Measurements from ENCODE around the gene BPIFB6.

The BPIFB6 gene

DNA sequence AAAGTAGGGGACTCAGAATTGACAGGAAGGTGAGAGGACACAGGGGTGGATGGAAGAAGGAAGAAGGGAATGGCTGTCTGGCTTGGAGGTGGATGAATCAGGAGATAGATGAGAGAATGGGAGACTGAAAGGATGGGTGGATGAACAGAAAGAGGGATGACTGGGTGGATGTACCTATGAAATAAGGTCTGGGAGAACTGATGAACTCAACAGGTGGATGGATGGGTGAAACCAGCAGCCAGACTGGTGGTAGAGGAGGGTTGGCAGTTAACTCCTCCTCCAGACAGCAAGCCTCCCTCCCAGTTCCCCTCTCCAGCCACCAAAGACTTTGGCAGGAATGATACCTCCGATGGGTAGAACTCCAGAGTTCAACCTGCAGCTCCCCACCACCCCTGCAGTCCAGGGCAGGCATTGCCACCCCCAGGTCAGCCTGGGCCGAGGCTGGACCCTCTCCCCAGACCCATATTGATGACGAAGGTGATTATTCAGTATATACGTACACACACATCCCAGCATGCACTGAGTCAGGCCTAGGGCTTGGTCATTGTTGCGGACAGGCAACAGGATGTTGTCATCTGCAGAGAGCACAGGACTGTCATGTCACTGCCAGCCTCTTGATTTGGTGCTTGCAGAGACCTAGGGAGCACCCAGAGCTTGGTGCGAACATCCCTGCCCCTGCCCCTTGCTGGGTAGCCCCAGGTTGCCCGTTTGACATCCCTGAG, 29.2 kb upstream of the BPIFB6 start:
- H3K36me3 ChIP-seq (ENCODE audit: control insufficient read depth in 1 of 2, insufficient read depth in 2 of 2, low read length in 2 of 2): no peaks in the 10 kb centered on the region
- H3K27ac ChIP-seq (ENCODE audit: low read depth, low read length): no peak overlapping the region
- no peaks in the 10 kb centered on the region for H3K9me3 ChIP-seq (ENCODE audit: control insufficient read depth in 1 of 2, low read length in 2 of 2)

GRCh38 chr20:33004141-33004751, 27.2 kb upstream of the BPIFB6 start, which contains the start of gene SUN5:
TSS of gene SUN5 (minus strand) at chr20:33004433. CDS start at chr20:33004340, 93 bp downstream.
- no peaks in the 10 kb centered on the region for H3K4me1 ChIP-seq (ENCODE audit: control insufficient read depth in 1 of 2, insufficient read depth in 2 of 2, low read length in 2 of 2)
- H3K4me3 ChIP-seq (ENCODE audit: low read depth in 1 of 2, low read length in 2 of 2): no peak within 1 kb of the TSS
- H3K9me3 ChIP-seq (ENCODE audit: control insufficient read depth in 1 of 2, low read length in 2 of 2): no peaks in the 10 kb centered on the region
- H3K27ac ChIP-seq (ENCODE audit: low read depth, low read length): no peak within 1 kb of the TSS
- no peaks in the 10 kb centered on the region for H3K36me3 ChIP-seq (ENCODE audit: control insufficient read depth in 1 of 2, insufficient read depth in 2 of 2, low read length in 2 of 2)
- no peak within 1 kb of the TSS for H3K9ac ChIP-seq (ENCODE audit: low read depth in 1 of 2, low read length in 2 of 2)
- H3K27me3 ChIP-seq (ENCODE audit: control insufficient read depth in 1 of 2, insufficient read depth in 2 of 2, low read length in 2 of 2): no peaks in the 10 kb centered on the region

More for the DNA sequence above, 29.2 kb upstream of the BPIFB6 start:
- H3K9ac ChIP-seq (ENCODE audit: low read depth in 1 of 2, low read length in 2 of 2): no peak overlapping the region
- H3K4me1 ChIP-seq (ENCODE audit: control insufficient read depth in 1 of 2, insufficient read depth in 2 of 2, low read length in 2 of 2): no peaks in the 10 kb centered on the region
- H3K27me3 ChIP-seq (ENCODE audit: control insufficient read depth in 1 of 2, insufficient read depth in 2 of 2, low read length in 2 of 2): no peaks in the 10 kb centered on the region
- H3K4me3 ChIP-seq (ENCODE audit: low read depth in 1 of 2, low read length in 2 of 2): no peak overlapping the region

DNA sequence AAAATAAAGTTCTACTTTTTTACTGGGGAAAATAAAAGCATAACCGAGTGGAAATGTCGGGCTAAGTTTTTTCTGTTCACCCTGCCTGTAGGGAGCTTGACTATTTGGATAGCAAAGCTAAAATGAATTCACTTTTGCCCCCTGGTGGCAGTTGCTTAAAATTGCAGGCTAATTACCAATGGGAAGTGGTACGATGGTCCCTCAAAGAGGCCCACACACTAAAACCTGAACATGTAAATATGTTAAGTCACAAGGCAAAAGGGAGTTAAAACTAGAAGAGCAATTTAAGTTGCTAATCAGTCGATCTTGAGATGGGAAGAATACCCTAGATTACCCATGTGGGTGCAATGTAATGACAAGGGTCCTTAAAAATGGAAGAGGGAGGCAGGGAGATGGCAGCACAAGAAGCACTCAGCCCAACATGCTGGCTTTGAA, 26.3 kb upstream of the BPIFB6 start:
- Histone ChIP-seq H3K27me3 (ENCODE audit: control insufficient read depth in 1 of 2, insufficient read depth in 2 of 2, low read length in 2 of 2) (no peaks in the 10 kb centered on the region), H3K4me1 (ENCODE audit: control insufficient read depth in 1 of 2, insufficient read depth in 2 of 2, low read length in 2 of 2) (no peaks in the 10 kb centered on the region), H3K9ac (ENCODE audit: low read depth in 1 of 2, low read length in 2 of 2) (no peak overlapping the region), H3K9me3 (ENCODE audit: control insufficient read depth in 1 of 2, low read length in 2 of 2) (no peaks in the 10 kb centered on the region), H3K4me3 (ENCODE audit: low read depth in 1 of 2, low read length in 2 of 2) (no peak overlapping the region), H3K27ac (ENCODE audit: low read depth, low read length) (no peak overlapping the region), H3K36me3 (ENCODE audit: control insufficient read depth in 1 of 2, insufficient read depth in 2 of 2, low read length in 2 of 2) (no peaks in the 10 kb centered on the region)

DNA sequence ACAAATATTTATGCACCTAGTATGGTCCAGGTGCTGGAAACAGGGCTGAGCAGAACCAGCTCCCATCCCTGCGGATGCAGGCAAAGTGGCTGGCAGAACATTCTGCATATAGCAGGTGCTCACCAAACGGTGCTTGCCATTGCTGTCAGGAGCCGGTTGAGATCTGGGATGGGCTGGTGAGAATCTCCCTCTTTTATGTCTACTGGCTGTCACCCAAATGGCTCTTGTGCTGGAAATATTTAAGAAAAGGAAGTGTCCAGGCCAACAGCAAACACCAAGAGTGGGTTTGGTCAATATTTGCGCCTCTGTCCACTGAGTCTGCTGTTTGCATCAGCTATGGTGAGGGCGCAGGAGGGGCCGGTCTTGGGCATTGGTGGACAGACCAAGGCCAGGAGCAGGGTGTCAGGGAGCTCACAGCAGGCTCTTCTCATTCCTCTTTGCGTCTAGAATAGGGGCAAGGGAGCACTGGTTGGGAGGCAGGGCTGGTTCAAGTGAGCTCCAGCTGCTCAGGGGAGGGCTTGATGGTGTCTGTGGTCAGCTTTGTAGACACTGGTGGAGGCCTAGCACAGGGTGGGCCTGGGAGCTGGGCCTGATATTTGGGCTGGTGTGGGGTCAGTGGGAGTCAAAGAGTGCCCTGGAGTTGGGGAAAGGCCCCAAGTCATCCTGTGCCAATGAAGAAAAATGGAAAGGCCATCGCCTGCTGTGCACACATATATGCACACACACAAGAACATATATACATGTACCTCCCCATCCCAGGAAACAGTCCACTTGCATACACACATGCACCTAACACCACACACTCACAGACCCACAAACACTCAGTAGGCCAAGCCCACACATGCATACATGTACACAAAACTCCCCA, 25.3 kb upstream of the BPIFB6 start:
- Histone ChIP-seq H3K9ac (ENCODE audit: low read depth in 1 of 2, low read length in 2 of 2) (no peak overlapping the region), H3K27ac (ENCODE audit: low read depth, low read length) (no peak overlapping the region), H3K36me3 (ENCODE audit: control insufficient read depth in 1 of 2, insufficient read depth in 2 of 2, low read length in 2 of 2) (no peaks in the 10 kb centered on the region), H3K9me3 (ENCODE audit: control insufficient read depth in 1 of 2, low read length in 2 of 2) (no peaks in the 10 kb centered on the region), H3K4me3 (ENCODE audit: low read depth in 1 of 2, low read length in 2 of 2) (no peak overlapping the region), H3K27me3 (ENCODE audit: control insufficient read depth in 1 of 2, insufficient read depth in 2 of 2, low read length in 2 of 2) (no peaks in the 10 kb centered on the region), H3K4me1 (ENCODE audit: control insufficient read depth in 1 of 2, insufficient read depth in 2 of 2, low read length in 2 of 2) (no peaks in the 10 kb centered on the region)

DNA sequence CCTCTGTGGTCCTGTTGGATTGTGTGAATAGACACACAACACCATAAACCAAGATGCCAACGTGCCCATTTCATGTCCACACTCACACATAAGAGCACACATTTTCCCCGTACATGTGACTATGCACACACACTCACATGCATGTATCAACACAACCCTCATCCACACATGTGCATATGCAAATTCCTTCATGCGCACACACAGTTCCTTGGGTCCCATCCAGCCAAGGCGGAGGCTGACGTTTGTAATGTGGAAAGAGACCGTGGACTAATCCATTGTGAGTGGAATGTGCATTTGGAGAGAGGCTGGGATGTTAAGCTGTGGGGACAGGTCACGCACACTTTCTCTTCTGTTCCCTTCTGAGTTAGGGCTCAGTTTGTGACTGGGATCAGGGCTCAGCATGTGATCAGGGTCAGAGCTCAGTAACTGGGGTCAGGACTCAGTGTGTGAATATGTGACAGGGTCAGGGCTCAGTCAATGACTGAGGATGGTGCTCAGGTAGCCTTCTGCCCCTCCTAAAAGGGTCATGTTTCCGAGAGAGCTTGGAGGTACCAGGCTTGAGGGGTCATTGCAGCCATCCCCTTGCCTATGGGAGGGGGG, 24.6 kb upstream of the BPIFB6 start:
- Histone ChIP-seq H3K9me3 (ENCODE audit: control insufficient read depth in 1 of 2, low read length in 2 of 2) (no peaks in the 10 kb centered on the region), H3K27ac (ENCODE audit: low read depth, low read length) (no peak overlapping the region), H3K9ac (ENCODE audit: low read depth in 1 of 2, low read length in 2 of 2) (no peak overlapping the region), H3K4me1 (ENCODE audit: control insufficient read depth in 1 of 2, insufficient read depth in 2 of 2, low read length in 2 of 2) (no peaks in the 10 kb centered on the region), H3K27me3 (ENCODE audit: control insufficient read depth in 1 of 2, insufficient read depth in 2 of 2, low read length in 2 of 2) (no peaks in the 10 kb centered on the region), H3K4me3 (ENCODE audit: low read depth in 1 of 2, low read length in 2 of 2) (no peak overlapping the region), H3K36me3 (ENCODE audit: control insufficient read depth in 1 of 2, insufficient read depth in 2 of 2, low read length in 2 of 2) (no peaks in the 10 kb centered on the region)

DNA sequence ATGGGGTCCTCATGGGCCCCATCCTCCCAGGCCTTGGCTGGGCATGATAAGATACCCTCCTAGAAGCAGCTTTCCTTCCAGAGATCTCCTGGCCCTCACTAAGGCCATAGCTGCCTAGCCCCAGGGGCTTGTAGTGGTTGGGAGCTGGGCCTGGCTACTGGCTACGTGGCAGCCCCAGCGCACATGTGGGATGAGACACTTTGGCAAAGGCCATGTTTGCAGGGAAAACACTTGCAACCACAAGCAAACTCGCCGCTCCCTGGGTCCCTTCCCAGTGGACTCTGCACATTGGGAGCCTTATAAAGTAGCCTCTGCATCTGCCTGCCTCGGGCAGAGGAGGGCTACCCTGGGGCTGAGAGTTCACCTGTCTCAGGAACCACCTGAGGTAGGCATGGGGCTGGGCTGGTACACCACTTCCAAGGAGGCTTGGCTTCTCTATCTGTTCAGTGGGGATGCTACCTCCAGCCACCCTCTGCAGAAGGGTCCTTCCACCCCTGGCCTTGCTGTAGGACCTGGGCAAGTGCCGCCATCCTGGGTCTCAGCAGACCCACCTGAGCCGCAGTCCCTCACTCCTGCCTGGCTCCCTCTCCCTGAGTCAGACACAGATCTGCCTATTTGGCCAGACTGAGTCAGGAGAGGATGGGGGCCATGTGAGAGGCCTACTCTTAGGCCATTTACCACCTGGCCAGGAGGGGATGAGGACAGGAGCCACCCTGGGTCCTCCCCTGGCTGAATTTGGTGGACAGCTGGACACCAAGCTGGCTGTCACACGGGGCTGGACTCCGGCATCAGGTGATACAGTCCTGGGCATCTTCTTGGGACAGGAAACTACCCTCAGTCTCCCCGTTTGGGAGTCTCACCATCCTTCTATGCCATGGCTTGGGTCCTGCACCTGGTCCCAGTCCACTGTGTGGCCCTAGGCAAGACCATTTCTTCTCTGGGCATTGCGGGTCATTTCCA, 23.8 kb upstream of the BPIFB6 start, which contains the start of gene BPIFB2:
TSS of gene BPIFB2 (plus strand) at position 329 of the 960 bp plus-strand sequence. CDS start 871 bp downstream, outside the sequence.
- Histone ChIP-seq H3K27me3 (ENCODE audit: control insufficient read depth in 1 of 2, insufficient read depth in 2 of 2, low read length in 2 of 2) (no peaks in the 10 kb centered on the region), H3K9me3 (ENCODE audit: control insufficient read depth in 1 of 2, low read length in 2 of 2) (no peaks in the 10 kb centered on the region), H3K27ac (ENCODE audit: low read depth, low read length) (no peak within 1 kb of the TSS), H3K9ac (ENCODE audit: low read depth in 1 of 2, low read length in 2 of 2) (no peak within 1 kb of the TSS), H3K36me3 (ENCODE audit: control insufficient read depth in 1 of 2, insufficient read depth in 2 of 2, low read length in 2 of 2) (no peaks in the 10 kb centered on the region), H3K4me3 (ENCODE audit: low read depth in 1 of 2, low read length in 2 of 2) (no peak within 1 kb of the TSS), H3K4me1 (ENCODE audit: control insufficient read depth in 1 of 2, insufficient read depth in 2 of 2, low read length in 2 of 2) (no peaks in the 10 kb centered on the region)

GRCh38 chr20:33008336-33009213, 22.9 kb upstream of the BPIFB6 start:
- Histone ChIP-seq H3K4me1 (ENCODE audit: control insufficient read depth in 1 of 2, insufficient read depth in 2 of 2, low read length in 2 of 2) (no peaks in the 10 kb centered on the region), H3K9me3 (ENCODE audit: control insufficient read depth in 1 of 2, low read length in 2 of 2) (no peaks in the 10 kb centered on the region), H3K27ac (ENCODE audit: low read depth, low read length) (no peak overlapping the region), H3K36me3 (ENCODE audit: control insufficient read depth in 1 of 2, insufficient read depth in 2 of 2, low read length in 2 of 2) (no peaks in the 10 kb centered on the region), H3K27me3 (ENCODE audit: control insufficient read depth in 1 of 2, insufficient read depth in 2 of 2, low read length in 2 of 2) (no peaks in the 10 kb centered on the region), H3K9ac (ENCODE audit: low read depth in 1 of 2, low read length in 2 of 2) (no peak overlapping the region), H3K4me3 (ENCODE audit: low read depth in 1 of 2, low read length in 2 of 2) (no peak overlapping the region)

DNA sequence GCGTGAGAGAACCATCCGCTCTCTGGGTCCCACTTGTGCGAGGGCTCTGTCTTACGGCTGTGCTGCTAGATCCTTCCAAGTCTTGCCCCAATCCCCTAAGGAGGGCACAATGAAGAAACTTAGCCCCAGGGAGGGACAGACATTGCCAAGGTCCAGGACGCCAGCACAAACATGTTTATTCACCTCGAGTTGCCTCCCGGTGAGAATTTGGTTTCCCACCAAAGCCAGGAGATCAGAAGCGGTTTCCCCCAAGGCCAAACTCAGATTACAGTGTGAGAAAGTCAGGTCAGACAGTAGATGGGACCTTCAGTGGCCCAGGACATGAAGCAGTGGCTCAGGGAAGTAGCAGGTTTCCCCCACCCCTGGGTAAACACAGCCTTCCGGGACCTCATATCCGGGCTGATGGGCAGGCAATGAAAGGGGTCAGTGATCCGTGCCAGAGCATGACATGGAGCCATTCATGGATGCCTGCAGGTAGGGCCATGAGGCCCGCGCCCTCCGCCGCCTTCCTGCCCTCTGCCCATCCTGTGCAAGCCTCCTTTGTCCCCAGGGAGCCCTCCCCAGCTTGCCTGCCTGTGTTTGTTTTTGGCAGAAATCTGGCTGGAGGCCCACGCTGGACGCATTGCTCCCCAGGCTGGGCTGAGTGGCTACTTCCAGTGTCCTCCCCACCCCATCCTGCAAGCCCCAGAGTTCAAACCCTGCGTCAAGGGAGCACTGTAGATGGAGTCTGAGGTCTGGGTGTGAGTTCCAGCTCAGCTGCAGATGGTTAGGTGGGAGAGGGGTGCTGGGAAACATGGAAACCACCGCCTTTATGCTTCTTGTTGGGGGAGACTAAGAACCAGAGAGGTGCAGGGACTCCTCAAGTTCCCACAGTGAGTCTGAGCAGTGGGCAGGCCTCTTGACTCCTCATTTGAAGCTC, 22.0 kb upstream of the BPIFB6 start:
- no peaks in the 10 kb centered on the region for H3K27me3 ChIP-seq (ENCODE audit: control insufficient read depth in 1 of 2, insufficient read depth in 2 of 2, low read length in 2 of 2)
- H3K9me3 ChIP-seq (ENCODE audit: control insufficient read depth in 1 of 2, low read length in 2 of 2): no peaks in the 10 kb centered on the region
- H3K9ac ChIP-seq (ENCODE audit: low read depth in 1 of 2, low read length in 2 of 2): no peak overlapping the region
- no peak overlapping the region for H3K4me3 ChIP-seq (ENCODE audit: low read depth in 1 of 2, low read length in 2 of 2)
- H3K36me3 ChIP-seq (ENCODE audit: control insufficient read depth in 1 of 2, insufficient read depth in 2 of 2, low read length in 2 of 2): no peaks in the 10 kb centered on the region
- no peaks in the 10 kb centered on the region for H3K4me1 ChIP-seq (ENCODE audit: control insufficient read depth in 1 of 2, insufficient read depth in 2 of 2, low read length in 2 of 2)
- H3K27ac ChIP-seq (ENCODE audit: low read depth, low read length): no peak overlapping the region
